8988T (cell line): Measurements from ENCODE around the gene CADPS2.
"Not testable (repeated sequence)": the region's sequence is repeated elsewhere in the genome, so short reads cannot be mapped to it uniquely, and the experiment has no call there.

Experiments used
- DNase-seq: peaks from one replicate; pipeline ENCODE4 v3.0.0; 2011

Gene CADPS2

DNA sequence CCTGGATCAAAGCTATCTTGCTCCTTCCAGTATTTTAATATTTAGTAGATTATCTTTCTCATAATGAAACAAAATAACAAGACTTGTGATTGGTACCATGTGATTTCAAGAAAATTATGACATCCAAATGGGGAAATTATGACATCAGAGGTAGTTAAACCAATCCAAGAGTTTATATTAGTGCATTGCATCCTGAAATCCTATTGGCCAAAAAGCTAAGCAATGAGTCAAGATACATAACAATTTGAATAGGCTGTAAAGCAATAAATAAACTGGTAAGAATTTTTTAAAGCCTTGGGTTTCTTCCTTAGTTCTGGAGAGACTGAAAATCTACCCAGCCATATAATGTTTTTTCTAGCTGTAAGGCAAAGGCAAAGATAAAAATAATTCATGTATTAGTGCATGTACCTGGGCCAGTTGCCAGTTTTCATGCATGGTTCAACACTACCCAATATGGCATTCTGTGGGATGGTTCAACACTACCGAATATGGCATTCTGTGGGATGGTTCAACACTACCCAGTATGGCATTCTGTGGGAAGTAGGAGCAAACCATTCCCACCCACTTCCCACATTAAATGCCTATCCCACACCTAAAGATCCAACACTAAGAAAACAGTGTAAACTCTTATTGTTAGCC, 183.3 kb downstream of the CADPS2 start, which contains the start of gene RNF148:
TSS of gene RNF148 (minus strand) at position 51 of the 639 bp plus-strand sequence. CDS start 172 bp downstream, outside the sequence.
- no peak for DNase-seq

DNA sequence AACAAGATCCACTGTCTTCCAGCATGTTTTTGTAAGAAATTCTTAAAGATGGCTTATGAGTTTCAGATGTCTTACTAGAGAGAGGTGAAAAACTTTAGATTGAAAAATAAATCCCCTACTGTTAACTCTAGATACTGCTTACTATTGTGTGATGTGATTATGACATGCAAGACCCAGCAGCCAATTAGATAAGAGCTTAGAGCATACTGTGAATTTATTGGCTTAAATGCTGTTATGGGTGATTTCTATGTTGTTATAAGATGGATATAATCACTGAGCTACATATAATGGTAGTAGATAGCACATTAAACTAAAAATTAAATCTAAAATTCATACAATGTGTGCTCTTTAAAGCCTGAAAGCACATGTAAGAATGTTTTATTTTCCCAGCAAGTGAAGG, 187.2 kb downstream of the CADPS2 start, which contains the start of gene RNF133:
TSS of gene RNF133 (minus strand) at position 101 of the 400 bp plus-strand sequence. CDS start 199 bp downstream, outside the sequence.
- no peak for DNase-seq

DNA sequence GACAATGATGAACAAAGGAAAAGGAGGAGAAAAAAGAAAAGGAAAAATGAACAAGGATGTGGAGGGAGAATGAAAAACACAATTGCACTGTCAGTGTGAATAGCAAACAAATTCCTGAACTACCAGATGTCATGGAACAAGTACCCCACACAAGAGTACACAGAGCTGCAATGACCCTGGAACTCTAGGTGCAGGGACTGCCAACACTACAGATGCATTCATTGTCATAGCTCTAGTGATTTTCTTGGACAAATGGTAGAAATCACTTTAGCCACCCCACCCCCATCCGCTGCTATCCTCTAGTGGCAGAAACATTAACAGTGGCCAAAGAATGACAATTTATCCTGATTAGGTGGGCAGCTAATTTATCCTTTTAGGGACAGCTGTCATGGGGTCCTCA, 190.4 kb downstream of the CADPS2 start:
- DNase-seq, result no peak

DNA sequence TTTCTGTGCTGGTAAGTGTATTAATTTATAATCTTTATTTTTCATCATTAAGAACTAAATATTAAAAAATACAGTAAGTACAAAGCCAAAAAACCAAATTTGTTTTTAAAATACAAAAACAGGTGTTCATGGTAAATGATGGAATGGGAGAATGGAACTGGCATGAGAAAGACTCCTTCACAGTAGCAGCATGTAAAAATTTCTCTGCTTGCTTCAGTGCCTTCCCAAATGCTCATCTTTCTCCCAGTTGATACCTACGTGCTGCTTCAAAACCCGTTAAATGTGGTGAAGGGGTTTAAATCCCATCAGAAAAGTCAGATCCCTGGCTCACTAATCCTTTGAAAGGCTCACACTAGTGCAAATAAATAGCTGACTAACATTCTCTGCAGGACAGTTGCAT, 191.6 kb downstream of the CADPS2 start:
- DNase-seq, result no peak

DNA sequence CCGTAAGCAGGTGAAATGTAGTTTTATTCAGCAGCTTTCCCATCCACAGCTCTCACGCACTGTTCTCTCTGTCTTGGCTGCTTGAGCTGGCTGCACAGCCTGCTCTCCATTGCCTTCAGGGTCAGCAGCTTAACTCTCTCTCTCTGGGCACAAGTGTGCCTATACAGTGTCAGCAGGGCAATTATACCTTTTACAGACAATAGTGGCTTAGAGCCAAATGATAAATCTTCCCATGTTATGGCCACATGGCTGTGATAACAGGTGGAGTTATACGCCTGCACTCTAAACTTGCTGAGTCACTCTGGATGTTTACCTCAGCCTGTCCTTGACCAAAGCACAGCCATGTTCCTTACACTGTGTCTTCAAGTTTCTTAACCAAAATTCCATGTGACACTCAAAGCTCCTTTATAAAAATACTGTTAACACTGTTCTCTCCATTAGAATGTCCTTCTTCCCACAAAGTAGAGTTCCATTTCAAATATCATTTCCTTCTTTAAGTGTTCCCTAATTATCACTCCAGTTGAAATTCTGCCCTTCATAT, 193.4 kb downstream of the CADPS2 start:
- DNase-seq, result no peak

DNA sequence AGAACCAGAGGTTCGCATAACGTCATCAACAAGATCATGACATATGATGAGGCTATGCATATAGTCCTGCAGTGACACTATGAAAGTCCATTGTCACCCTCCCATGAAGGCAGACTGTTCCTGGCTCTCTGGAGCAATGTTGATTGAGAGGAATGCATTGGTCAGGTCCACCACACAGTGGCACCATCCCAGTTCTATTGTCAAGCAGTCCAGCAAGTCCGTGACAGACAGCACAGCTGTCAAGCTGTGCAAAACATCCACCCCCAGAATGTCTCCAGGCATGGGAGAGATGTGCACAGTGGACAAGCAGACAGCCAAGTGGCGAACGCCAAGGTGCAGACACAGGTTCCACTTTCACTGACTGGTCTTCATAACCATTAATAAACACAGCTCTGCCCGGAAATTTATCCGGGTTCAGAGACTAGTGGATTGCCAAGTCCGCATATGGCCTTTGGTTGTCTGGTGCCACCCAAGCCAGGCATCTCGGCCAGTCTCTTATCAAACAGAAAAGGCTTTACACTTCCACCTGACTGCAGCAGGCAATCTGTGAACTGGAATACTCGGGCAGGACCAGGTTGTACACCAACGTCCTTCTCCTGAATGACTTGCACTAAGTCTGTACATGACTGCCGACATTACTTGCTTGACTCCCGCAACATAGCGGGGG, 194.6 kb downstream of the CADPS2 start:
- DNase-seq, result no peak

DNA sequence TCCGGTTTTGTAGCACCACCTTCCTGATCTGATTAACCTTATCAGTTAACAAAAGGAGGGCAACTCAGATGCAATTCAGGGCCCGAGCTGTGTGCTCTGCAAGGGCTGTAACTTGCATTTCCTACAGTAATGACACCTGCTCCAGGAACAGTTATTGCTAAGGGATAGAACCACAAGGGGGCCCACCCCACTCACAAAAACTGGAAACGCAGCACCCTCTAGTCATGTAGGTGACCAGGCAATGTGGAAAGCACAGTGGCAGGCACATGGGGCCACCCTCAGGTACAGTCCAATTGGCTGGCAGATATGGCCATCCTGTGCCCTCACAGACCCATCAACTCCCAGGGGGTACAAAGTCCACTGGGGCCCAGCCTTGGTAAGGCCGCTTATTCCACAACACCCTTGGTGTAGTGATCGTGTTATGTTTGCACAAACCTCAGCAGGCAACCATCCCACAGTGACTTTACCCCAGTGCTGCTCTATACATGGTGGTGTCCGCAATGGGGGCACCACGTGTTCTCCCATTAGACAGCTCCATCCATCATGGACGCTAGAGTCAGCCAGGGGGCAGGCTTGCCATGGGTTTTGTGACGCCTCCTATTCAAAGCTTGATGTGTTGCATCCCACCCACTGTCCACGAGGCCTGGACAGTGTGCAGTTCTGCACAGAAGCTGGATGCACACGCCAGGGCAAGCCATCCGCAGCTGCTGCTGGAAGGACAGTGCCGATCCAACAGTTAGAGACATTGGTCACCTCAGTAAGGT, 196.7 kb downstream of the CADPS2 start:
- no peak for DNase-seq

DNA sequence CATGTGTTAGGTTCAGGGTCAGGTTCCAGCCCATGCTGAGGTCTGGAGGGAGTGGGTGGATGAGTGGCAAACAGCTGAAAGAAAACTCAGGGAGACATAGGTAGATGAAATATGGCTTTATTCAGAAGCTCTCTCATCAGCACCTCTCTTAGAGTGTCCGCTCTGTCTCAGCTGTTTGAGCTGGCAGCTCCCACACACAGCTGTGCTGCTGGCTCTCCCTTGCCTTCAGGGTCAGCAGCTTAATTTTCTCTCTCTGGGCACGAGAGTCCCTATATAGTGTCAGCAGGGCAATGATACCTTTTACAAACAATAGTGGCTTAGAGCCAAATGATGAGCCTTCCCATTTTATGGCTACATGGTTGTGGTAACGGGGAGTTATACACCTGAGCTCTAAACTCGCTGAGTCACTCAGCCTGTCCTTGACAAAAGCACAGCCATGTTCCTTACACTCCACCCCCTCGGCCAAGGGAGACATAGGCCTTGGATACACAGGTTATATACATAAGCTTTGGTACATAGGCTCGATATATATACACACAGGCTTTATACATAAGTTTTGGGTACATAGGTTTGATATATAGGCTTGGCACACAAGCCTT, 197.8 kb downstream of the CADPS2 start:
- no peak for DNase-seq

DNA sequence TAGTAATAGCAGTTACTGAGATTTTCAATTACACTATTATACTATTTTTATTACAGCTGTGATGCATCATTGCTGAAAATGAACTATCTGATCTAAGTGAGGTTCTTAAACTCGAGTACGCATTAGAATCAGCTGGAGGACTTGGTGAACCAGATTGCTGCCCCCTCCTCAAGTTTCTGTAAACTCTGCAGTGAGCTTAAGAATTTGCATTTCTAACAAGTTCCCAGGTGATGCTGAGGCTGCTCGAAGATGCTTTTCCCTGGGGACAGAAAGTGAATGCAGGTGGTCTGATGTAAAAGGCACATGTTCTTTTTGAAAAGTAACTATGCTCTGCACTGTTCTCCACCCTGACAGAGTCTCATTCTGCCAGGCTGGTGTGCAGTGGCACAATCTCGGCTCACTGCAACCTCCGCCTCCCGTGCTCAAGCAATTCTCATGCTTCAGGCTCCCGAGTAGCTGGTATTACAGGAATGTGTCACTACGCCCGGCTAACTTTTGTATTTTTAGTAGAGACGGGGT, 199.8 kb downstream of the CADPS2 start:
- no peak for DNase-seq

DNA sequence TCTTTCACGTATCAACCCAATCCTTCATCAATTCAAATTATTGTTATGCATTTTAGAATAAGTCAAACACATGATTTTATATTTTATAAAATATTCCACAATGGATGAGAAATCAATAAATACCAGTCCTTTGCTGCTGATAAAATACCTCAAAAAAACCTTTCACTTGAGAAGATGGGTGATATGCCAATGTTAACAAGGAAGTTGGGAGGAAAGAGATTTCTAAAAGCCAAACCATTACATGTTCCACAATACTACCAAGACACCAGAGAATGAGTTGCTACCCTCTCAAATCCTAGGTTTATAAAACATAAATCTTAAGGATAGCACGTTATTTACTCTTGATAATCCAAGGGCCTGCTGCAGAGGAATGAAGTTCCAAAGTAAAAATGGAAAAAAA, 201.8 kb downstream of the CADPS2 start:
- no peak for DNase-seq

DNA sequence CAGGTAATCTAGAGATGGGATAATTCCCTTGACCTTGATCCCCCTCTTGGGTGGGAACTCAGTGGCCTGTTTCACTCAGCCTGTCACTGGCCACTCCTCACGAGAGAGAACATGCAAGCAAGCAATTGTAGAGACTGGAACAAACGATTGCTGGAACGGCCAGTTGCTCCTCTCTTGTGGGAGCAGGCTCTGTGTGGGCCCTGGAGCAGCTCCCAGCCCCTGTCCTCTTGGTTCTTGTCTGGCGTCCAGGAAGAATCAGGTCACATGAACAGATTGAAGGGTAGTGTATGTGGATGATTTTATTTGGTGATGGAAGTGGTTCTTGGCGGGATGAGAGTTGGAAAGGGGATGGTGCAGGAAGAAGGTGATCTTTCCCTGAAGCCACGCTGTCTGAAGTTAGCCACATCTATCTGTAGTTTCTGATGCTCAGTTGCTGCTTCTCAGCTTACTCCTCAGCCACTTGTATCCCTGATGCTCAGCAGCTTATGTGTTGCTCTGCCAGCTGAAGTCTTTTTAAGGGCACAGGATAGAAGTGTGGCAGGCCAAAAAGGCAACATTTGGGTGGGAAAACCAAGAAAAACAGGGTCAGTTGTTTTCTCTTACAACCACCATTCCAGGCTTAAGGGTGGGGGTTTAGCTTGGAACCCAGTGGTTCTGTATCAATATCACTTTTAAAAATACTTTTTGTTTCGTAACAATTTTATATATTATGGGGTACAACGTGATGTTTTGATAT, 203.3 kb downstream of the CADPS2 start:
- no peak for DNase-seq

DNA sequence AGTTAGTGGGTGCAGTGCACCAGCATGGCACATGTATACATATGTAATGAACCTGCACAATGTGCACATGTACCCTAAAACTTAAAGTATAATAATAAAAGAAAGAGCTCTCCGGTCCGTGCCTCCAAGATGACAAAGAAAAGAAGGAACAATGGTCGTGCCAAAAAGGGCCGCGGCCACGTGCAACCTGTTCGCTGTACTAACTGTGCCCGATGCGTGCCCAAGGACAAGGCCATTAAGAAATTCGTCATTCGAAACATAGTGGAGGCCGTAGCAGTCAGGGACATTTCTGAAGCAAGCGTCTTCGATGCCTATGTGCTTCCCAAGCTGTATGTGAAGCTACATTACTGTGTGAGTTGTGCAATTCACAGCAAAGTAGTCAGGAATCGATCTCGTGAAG, 205.1 kb downstream of the CADPS2 start:
- not testable (repeated sequence) for DNase-seq

DNA sequence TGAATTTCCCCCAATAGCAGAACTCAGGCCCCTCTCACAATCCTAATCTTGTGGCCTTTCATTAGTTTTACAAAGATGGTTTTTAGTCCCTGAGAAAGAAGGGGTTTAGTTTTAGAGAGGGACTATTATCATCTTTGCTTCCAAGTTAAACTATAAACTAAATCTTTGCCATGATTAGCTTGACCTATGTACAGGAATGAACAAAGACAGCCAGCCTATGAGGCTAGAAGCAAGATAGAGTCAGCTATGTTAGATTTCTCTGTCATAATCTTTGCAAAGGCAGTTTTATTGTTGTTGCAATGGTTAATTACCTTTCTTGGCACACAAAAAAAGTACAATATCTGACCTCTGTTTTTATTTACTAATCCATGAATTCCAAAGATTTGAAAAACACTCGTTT, 206.4 kb downstream of the CADPS2 start:
- no peak for DNase-seq

DNA sequence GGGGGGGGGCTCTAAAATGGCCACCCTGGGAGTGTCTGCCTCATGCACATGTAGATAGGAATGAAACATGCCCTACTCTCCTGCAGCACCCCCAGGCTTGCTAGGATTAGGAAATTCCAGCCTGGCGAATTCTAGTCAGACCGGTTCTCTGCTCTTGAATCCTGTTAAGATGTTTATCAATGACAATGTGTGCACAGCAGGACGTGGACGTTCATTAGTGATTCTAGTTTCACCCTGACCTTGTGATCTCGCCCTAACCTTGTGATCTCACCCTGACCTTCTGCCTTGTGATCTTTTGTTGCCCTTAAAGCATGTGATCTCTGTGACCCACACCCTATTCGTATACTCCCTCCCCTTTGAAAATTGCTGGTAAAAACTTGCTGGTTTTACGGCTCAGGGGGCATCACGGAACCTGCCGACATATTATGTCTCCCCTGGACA, 207.0 kb downstream of the CADPS2 start:
- not testable (repeated sequence) for DNase-seq

DNA sequence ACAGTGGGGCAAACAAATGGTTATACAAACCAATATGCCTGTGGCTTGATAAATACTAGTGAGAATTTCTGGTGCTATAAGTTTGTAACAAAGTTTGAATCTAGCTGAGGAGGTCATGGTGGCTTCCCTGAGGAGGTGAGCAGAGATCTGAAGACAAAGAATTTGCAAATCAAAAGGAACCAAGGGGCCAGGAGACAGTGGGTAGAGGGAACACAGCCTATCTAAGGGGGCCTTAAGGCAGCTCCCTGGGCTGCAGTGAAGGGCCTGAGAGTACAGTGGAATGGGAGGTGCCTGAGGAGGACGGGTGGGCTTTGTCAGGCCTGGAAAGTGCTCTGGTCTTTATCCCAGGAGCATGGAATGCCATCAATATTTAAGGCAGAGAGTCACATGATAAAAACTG, 209.1 kb downstream of the CADPS2 start:
- no peak for DNase-seq

DNA sequence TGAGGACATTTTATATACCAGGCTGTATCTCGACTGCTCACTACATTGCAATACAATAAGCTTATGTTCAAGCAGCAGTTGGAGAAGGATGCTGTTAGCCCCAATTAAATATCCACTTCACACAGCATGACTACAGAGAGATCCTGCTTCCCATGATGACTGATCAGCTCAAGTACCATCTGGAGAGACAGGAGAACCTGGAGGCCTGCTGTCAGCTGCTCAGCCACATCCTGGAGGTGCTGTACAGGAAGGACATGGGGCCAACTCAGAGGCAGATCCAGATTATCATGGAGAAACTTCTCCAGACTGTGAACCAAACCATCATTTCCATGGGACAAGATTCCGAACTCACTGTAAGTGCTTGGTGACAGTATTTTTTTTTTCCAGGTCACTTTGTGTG, 209.8 kb downstream of the CADPS2 start:
- no peak for DNase-seq

DNA sequence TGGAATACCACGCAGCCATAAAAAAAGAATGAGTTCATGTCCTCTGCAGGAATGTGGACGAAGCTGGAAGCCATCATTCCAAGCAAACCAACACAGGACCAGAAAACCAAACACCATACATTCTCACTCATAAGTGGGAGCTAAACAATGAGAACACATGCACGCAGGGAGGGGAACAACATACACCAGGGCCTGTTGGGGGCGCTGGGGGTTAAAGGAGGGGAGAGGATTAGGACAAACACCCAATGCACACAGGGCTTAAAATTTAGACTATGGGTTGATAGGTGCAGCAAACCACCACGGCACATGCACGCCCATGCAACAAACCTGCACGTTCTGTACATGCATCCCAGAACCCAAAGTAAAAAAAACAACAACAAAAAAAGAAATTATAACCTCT, 210.6 kb downstream of the CADPS2 start:
- DNase-seq, result no peak

DNA sequence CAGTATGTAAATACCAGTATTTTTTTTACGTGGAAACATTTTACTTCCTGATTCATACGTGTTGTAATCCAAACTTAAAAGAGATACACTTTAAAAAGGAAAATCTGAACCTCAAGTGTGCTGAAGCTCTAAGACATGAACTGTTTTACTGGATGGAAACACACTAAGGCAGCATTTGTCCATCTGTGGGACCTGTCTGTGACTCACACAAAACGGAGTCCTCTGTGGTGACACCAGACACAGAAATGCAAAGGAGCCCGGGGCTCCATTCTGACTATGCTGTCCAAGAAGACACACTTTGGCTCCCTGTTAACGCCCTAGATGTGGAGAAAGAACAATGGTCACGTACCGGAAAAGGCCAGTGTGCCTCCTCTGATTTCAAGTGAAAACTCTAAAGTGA, 211.2 kb downstream of the CADPS2 start:
- DNase-seq, result no peak

DNA sequence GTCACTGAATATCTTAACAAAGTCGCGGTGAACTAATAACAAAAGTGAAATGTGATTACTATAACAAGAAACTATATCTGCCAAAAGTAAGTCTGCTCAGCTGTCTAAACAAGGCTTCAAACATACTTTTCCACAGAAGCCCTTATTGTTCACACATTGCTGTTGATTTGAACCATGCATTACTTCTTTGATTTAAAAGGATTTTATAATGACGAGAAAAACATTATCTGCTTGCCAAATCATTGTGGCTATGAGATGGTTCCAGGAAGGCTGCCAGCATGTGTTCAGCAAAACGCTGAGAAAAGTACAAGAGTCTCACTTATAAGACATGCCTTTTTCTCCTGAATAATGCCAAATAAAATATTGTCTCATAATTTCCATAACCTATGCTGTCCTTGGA, 211.8 kb downstream of the CADPS2 start:
- no peak for DNase-seq

DNA sequence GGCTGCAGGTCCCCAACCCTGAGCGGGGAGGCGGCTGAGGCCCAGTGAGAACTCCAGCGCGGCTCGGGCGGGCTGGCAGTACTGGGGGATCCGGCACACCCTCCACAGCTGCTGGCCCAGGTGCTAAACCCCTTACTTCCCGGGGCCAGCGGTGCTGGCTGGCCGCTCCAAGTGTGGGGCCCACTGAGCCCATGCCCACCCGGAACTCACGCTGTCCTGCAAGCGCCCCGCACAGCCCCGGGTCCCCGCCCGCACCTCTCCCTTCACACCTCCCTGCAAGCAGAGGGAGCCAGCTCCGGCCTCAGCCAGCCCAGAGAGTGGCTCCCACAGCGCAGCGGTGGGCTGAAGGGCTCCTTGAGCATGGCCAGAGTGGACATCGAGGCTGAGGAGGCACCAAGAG, 212.3 kb downstream of the CADPS2 start:
- no peak for DNase-seq

DNA sequence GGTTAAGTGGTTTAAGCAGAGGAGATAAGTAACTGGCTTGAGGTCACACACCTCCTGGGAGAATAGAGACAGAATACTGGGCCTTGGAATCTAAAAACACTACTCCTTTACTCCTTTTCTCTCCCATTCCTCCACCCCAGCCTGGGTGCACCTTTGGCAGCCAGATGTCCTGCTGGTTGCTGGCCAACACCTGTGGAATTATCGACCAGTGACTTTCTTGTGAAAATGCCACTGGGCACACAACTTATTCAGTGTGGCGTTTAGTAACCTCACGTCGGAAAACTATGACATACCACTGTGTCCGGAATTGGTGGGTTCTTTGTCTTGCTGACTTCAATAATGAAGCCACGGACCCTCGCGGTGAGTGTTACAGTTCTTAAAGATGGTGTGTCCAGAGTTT, 213.7 kb downstream of the CADPS2 start:
- DNase-seq, result no peak

DNA sequence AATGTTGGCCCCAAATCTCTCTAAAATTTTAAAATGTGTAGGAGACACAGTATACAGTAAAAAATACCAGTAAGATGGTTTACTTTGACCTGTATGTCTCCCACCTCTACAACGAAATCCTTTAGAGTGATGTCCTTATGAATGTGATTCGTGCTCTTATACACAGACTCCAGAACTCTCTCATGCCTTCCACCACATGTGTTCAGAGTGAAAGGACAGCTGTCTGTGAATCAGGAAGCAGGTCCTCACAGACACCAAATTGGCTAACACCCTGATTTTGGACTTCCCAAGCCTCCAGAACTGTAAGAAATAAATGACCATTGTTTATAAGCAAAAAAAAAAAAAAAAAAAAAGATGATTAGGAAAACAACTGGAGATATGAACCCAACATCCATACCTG, 222.5 kb downstream of the CADPS2 start:
- no peak for DNase-seq
